HuH-7 (cell line): ENCODE data around the gene INO80D.
A peak's percentile ranks its signal among the peaks of the same experiment; 100 is the strongest.
"Not testable (repeated sequence)": the region's sequence is repeated elsewhere in the genome, so short reads cannot be mapped to it uniquely, and the experiment has no call there.

Source experiments
- DNase-seq: peaks from one replicate; pipeline ENCODE4 v3.0.0; 2011; ENCODE audit warnings: low spot score

INO80D gene

GRCh38 chr2:206028101-206028500 lies 57.9 kb downstream of the INO80D start:
- no peak for DNase-seq

GRCh38 chr2:206023183-206023582 lies 62.8 kb downstream of the INO80D start:
- no peak for DNase-seq

GRCh38 chr2:206020171-206020570 lies 65.8 kb downstream of the INO80D start:
- no peak for DNase-seq

GRCh38 chr2:206015746-206016145 lies 70.2 kb downstream of the INO80D start:
- DNase-seq: not testable (repeated sequence)

- DNase-seq: no peak
Observed at GRCh38 chr2:206011795-206012194, 74.2 kb downstream of the INO80D start.

GRCh38 chr2:206011018-206011614 lies 74.9 kb downstream of the INO80D start:
- DNase-seq: no peak

- DNase-seq: peak; percentile 32
Observed at GRCh38 chr2:206004004-206004693, 81.8 kb downstream of the INO80D start.

GRCh38 chr2:206002440-206002839 lies 83.5 kb downstream of the INO80D start:
- no peak for DNase-seq

GRCh38 chr2:206001912-206002311 lies 84.1 kb downstream of the INO80D start:
- no peak for DNase-seq

- no peak for DNase-seq
Observed at GRCh38 chr2:206000776-206001175, 85.2 kb downstream of the INO80D start.

GRCh38 chr2:205998583-205998982 lies 87.4 kb downstream of the INO80D start:
- DNase-seq: no peak

GRCh38 chr2:205996161-205996560 lies 89.8 kb downstream of the INO80D start:
- DNase-seq: no peak

- DNase-seq: no peak
Observed at GRCh38 chr2:205995260-205995659, 90.7 kb downstream of the INO80D start.

GRCh38 chr2:205994344-205994743 lies 91.6 kb downstream of the INO80D start:
- DNase-seq: no peak

- DNase-seq: no peak
Observed at GRCh38 chr2:205990104-205990503, 95.9 kb downstream of the INO80D start.

- no peak for DNase-seq
Observed at GRCh38 chr2:205989271-205990071, 96.5 kb downstream of the INO80D start.

GRCh38 chr2:205988681-205989080 lies 97.3 kb downstream of the INO80D start:
- not testable (repeated sequence) for DNase-seq

- no peak for DNase-seq
Observed at GRCh38 chr2:205988274-205988673, 97.7 kb downstream of the INO80D start.

GRCh38 chr2:205986334-205986733 lies 99.6 kb downstream of the INO80D start:
- not testable (repeated sequence) for DNase-seq

GRCh38 chr2:205984381-205984780 lies 101.6 kb downstream of the INO80D start:
- DNase-seq: no peak

GRCh38 chr2:205982776-205983327 lies 103.1 kb downstream of the INO80D start:
- no peak for DNase-seq

GRCh38 chr2:205978728-205979127 lies 107.2 kb downstream of the INO80D start:
- not testable (repeated sequence) for DNase-seq

GRCh38 chr2:205977699-205978098 lies 108.3 kb downstream of the INO80D start:
- DNase-seq: not testable (repeated sequence)
